ENCODE results near the gene MRGPRG. TPM values are rescaled to one million over a fixed set of nuclear protein-coding genes. Genes with fewer than 3 reads are reported as not detected.

The MRGPRG gene
- total RNA-seq, 1 experiment from 2014 or later = not detected

GRCh38 chr11:3199537-3200295 is 18.9 kb downstream of the MRGPRG start:
- Histone ChIP-seq H2AFZ (no peak overlapping the region), H3K27ac (no peak overlapping the region), H3K36me3 (ENCODE audit: low read depth) (no peaks in the 10 kb centered on the region), H3K4me2 (no peak overlapping the region), H3K9me2 (ENCODE audit: insufficient read depth) (no peaks in the 10 kb centered on the region), H3K4me3 (no peak overlapping the region), H3K9me3 (ENCODE audit: insufficient read depth, low read depth) (no peaks in the 10 kb centered on the region), H4K20me1 (ENCODE audit: insufficient read depth) (no peaks in the 10 kb centered on the region), H3K79me2 (ENCODE audit: low read depth) (no peaks in the 10 kb centered on the region), H3K27me3 (ENCODE audit: insufficient read depth, low read depth) (peaks cover 47% of the 10 kb centered on the region), H3K4me1 (replicated peaks; ENCODE audit: insufficient read depth) (no peaks in the 10 kb centered on the region), H3F3A (ENCODE audit: insufficient read depth, low read depth) (no peaks in the 10 kb centered on the region)
- DNase-seq = no peak
- no TSS peak for BruUV-seq (replicated peaks)
- intact Hi-C loops (cut with micrococcal nuclease; ENCODE audit: unreplicated experiment) = no loop called here
- POLR2A ChIA-PET (ENCODE audit: unreplicated experiment) = no interaction called here
- CTCF ChIA-PET = no interaction called here
- TF ChIP-seq CTCF (conservative IDR thresholded peaks at IDR 0.05) (no peak), EZH2 (IDR thresholded peaks at IDR 0.05; ENCODE audit: low read depth) (no peak)

- Histone ChIP-seq H3K27ac (no peak overlapping the region), H3K4me1 (replicated peaks; ENCODE audit: insufficient read depth) (no peaks in the 10 kb centered on the region), H3K27me3 (ENCODE audit: insufficient read depth, low read depth) (peaks cover 38% of the 10 kb centered on the region), H3K9me3 (ENCODE audit: insufficient read depth, low read depth) (no peaks in the 10 kb centered on the region), H3K79me2 (ENCODE audit: low read depth) (no peaks in the 10 kb centered on the region), H2AFZ (no peak overlapping the region), H3K4me3 (no peak overlapping the region), H3K9me2 (ENCODE audit: insufficient read depth) (no peaks in the 10 kb centered on the region), H4K20me1 (ENCODE audit: insufficient read depth) (no peaks in the 10 kb centered on the region), H3K36me3 (ENCODE audit: low read depth) (no peaks in the 10 kb centered on the region), H3F3A (ENCODE audit: insufficient read depth, low read depth) (no peaks in the 10 kb centered on the region), H3K4me2 (no peak overlapping the region)
- no peak for TF ChIP-seq CTCF (conservative IDR thresholded peaks at IDR 0.05)
- TF ChIP-seq EZH2 (IDR thresholded peaks at IDR 0.05; ENCODE audit: low read depth) = no peak
- no peak for DNase-seq
- POLR2A ChIA-PET (ENCODE audit: unreplicated experiment) = no interaction called here
- intact Hi-C loops (cut with micrococcal nuclease; ENCODE audit: unreplicated experiment) = no loop called here
- CTCF ChIA-PET = no interaction called here
- no TSS peak for BruUV-seq (replicated peaks)
These were observed 19.8 kb downstream of the MRGPRG start for GRCh38 chr11:3198815-3199214.

- Histone ChIP-seq H3K79me2 (ENCODE audit: low read depth) (no peaks in the 10 kb centered on the region), H3F3A (ENCODE audit: insufficient read depth, low read depth) (no peaks in the 10 kb centered on the region), H3K9me2 (ENCODE audit: insufficient read depth) (no peaks in the 10 kb centered on the region), H4K20me1 (ENCODE audit: insufficient read depth) (no peaks in the 10 kb centered on the region), H3K4me1 (replicated peaks; ENCODE audit: insufficient read depth) (no peaks in the 10 kb centered on the region), H3K36me3 (ENCODE audit: low read depth) (no peaks in the 10 kb centered on the region), H3K27ac (no peak overlapping the region), H3K27me3 (ENCODE audit: insufficient read depth, low read depth) (peaks cover 35% of the 10 kb centered on the region), H3K4me2 (no peak overlapping the region), H3K9me3 (ENCODE audit: insufficient read depth, low read depth) (no peaks in the 10 kb centered on the region), H3K4me3 (no peak overlapping the region), H2AFZ (no peak overlapping the region)
- TF ChIP-seq EZH2 (IDR thresholded peaks at IDR 0.05; ENCODE audit: low read depth) (no peak), CTCF (conservative IDR thresholded peaks at IDR 0.05) (no peak)
- DNase-seq = no peak
- intact Hi-C loops (cut with micrococcal nuclease; ENCODE audit: unreplicated experiment) = no loop called here
- no TSS peak for BruUV-seq (replicated peaks)
- ChIA-PET POLR2A (ENCODE audit: unreplicated experiment) (no interaction called here), CTCF (no interaction called here)
These were observed 20.6 kb downstream of the MRGPRG start for GRCh38 chr11:3197878-3198528.

Measured in PC-9 (cell line).